ENCODE results near the gene TSPO. TPM values are rescaled to one million over a fixed set of nuclear protein-coding genes. Genes with fewer than 3 reads are reported as not detected.
"Not testable (repeated sequence)": the region's sequence is repeated elsewhere in the genome, so short reads cannot be mapped to it uniquely, and the experiment has no call there.

Gene TSPO
- total RNA-seq, 2 donors from 2014 or later: 76.4 to 110 TPM

DNA sequence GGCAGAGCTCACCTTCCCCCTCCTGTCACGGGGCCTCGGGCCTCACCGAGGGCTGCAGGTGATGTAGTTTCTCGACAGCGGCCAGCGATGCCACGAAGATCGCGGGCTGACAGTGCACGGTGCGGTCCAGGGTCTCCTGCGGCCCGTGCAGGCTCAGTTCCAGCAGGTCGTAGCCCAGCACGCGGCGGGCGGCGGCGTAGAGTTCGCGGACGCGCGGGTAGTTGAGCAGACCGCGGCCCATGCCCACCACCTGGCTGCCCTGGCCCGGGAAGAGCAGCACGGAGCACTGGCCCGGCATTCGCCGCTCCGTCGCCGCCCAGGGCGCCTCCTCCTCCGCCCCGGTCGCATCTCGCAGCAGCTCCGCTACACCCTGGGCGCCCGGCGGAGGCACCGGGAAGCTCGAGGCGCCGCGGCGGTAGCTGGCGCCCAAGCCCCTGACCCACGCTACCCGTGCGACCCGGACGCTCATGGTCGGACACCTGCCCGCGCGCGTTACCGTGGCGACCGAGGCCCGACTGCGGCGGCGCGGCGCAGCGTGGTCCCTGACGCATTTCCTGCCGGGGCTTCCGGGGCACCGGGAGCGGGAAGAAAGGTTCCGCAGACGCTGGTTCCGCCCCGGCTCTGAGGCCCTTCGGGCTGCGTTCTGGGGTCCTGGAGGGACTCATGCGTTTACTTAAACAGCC lies 8.3 kb upstream of the TSPO start, which contains the start of gene MCAT:
MCAT (minus strand) TSS at position 519 of the 683 bp plus-strand sequence; CDS start at position 469, 50 bp downstream.
- no peaks in the 10 kb centered on the region for H3K9me3 Mint-ChIP-seq
- ATAC-seq: peak; percentile 92 to 95
- peak; percentile 86 for DNase-seq (ENCODE audit: low spot score)
- peak within 1 kb of the TSS; percentile 89 for H3K4me3 Mint-ChIP-seq
- peaks cover 5% of the 10 kb centered on the region for H3K36me3 Mint-ChIP-seq
- no peaks in the 10 kb centered on the region for H3K27me3 Mint-ChIP-seq
- H3K27ac Mint-ChIP-seq: peak within 1 kb of the TSS; percentile 87 to 93
- peaks cover 20 to 23% of the 10 kb centered on the region in 2 donors for H3K4me1 Mint-ChIP-seq (ENCODE audit: low read depth in 2 of 2)

- H3K4me3 Mint-ChIP-seq: peak overlapping the region; percentile 63
Observed at GRCh38 chr22:43144949-43145348, 6.4 kb upstream of the TSPO start.

GRCh38 chr22:43145371-43145770 lies 6.0 kb upstream of the TSPO start:
- not testable (repeated sequence) for H3K36me3 Mint-ChIP-seq; DNase-seq (ENCODE audit: low spot score); H3K9me3 Mint-ChIP-seq; H3K27me3 Mint-ChIP-seq; ATAC-seq; H3K4me3 Mint-ChIP-seq
- peaks cover 25 to 27% of the 10 kb centered on the region in 2 donors for H3K4me1 Mint-ChIP-seq (ENCODE audit: low read depth in 2 of 2)
- peak overlapping the region in 1 of 2 donors; percentile 44 for H3K27ac Mint-ChIP-seq

More at GRCh38 chr22:43144949-43145348, 6.4 kb upstream of the TSPO start:
- no peaks in the 10 kb centered on the region for H3K27me3 Mint-ChIP-seq
- no peaks in the 10 kb centered on the region for H3K36me3 Mint-ChIP-seq
- H3K4me1 Mint-ChIP-seq (ENCODE audit: low read depth in 2 of 2): peaks cover 25 to 29% of the 10 kb centered on the region in 2 donors
- peak overlapping the region in 1 of 2 donors; percentile 44 for H3K27ac Mint-ChIP-seq
- ATAC-seq: no peak
- no peaks in the 10 kb centered on the region for H3K9me3 Mint-ChIP-seq
- no peak for DNase-seq (ENCODE audit: low spot score)

- H3K4me1 Mint-ChIP-seq (ENCODE audit: low read depth in 2 of 2): peaks cover 33 to 35% of the 10 kb centered on the region in 2 donors
- H3K4me3 Mint-ChIP-seq; ATAC-seq; H3K9me3 Mint-ChIP-seq; H3K27ac Mint-ChIP-seq; DNase-seq (ENCODE audit: low spot score); H3K27me3 Mint-ChIP-seq; H3K36me3 Mint-ChIP-seq: not testable (repeated sequence)
Observed at GRCh38 chr22:43146332-43146731, 5.0 kb upstream of the TSPO start.

GRCh38 chr22:43147821-43148220 lies 3.5 kb upstream of the TSPO start:
- Mint-ChIP-seq H3K27ac (peak overlapping the region; percentile 60 to 74), H3K9me3 (no peaks in the 10 kb centered on the region), H3K27me3 (no peaks in the 10 kb centered on the region), H3K36me3 (no peaks in the 10 kb centered on the region), H3K4me1 (ENCODE audit: low read depth in 2 of 2) (peaks cover 37% of the 10 kb centered on the region in 2 donors), H3K4me3 (peak overlapping the region; percentile 72)
- no peak for ATAC-seq
- DNase-seq (ENCODE audit: low spot score): no peak

DNA sequence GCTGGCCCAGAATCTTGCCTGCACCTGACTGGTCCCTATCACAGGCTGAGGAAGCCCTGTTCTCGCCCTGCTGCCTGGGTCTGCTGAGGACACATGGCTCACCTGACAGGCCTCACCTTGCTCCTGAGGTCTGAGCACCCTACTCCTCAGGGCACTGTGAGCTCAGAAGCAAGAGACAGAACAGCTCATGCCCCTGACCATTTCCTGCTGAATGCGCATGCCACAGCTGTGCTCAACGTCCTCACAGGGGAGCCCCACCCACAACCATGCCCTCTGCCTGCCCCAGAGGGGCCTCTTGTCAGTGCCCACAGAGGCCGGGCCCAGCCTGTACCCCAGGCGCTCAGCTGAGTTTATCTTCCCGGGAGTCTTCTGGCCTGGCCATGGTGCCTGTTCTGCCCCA lies 2.8 kb upstream of the TSPO start:
- no peaks in the 10 kb centered on the region for H3K36me3 Mint-ChIP-seq
- peaks cover 37 to 38% of the 10 kb centered on the region in 2 donors for H3K4me1 Mint-ChIP-seq (ENCODE audit: low read depth in 2 of 2)
- peak overlapping the region; percentile 31 for H3K4me3 Mint-ChIP-seq
- H3K27me3 Mint-ChIP-seq: no peaks in the 10 kb centered on the region
- DNase-seq (ENCODE audit: low spot score) (no peak), ATAC-seq (peak in 1 of 2 donors; percentile 49)
- H3K9me3 Mint-ChIP-seq: no peaks in the 10 kb centered on the region
- peak overlapping the region; percentile 33 to 70 for H3K27ac Mint-ChIP-seq

DNA sequence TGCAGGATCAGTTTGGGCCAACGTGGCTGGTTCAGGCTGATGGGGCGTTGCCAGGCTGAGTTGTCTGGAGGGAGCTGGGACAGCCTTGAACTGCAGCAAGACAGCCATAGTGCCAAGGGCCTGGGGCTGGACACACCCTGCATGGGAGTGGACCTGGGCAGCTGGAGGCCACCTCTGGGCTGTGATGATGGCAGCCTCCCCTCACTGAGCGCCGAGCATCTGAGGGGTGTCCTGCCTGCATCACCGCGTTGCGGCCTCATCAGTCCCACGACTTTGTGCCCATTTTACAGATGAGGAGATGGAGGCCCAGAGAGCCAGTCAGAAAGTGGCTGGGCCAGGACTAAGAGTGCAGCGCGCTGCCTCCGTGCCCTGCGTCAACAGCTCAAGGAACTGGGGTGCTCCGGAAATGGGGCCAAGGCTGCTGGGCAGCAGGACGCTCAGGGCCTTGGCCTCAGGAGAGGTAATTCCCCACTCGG lies 590 bp upstream of the TSPO start:
- Mint-ChIP-seq H3K36me3 (no peaks in the 10 kb centered on the region), H3K27ac (peak overlapping the region; percentile 85 to 91), H3K27me3 (no peaks in the 10 kb centered on the region), H3K9me3 (no peaks in the 10 kb centered on the region), H3K4me3 (peak overlapping the region; percentile 96), H3K4me1 (ENCODE audit: low read depth in 2 of 2) (peaks cover 32 to 34% of the 10 kb centered on the region in 2 donors)
- ATAC-seq (peak in 1 of 2 donors; percentile 3), DNase-seq (ENCODE audit: low spot score) (no peak)

DNA sequence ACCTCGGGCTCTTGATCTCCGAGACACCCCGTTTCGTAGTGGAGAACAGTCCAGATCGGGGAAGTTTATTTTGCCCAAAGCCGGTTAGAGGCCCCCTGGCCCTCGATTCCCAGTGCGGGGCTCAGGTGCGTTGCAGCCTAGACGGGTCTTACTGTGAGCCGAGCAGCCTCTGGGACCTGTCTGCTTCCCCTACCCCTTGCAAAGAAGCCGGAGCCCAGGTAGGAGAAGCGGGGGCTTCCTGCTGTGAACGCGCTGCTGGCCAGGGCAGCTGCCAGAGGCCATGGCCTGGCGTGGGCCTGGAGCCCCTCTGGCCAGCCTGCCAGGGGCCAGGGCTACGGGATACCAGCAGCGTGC lies 621 bp downstream of the TSPO start:
- ATAC-seq: peak in 1 of 2 donors; percentile 11
- Mint-ChIP-seq H3K27ac (peak overlapping the region; percentile 65 to 66), H3K27me3 (no peaks in the 10 kb centered on the region), H3K4me1 (ENCODE audit: low read depth in 2 of 2) (peaks cover 33 to 37% of the 10 kb centered on the region in 2 donors), H3K36me3 (no peaks in the 10 kb centered on the region), H3K4me3 (peak overlapping the region; percentile 96), H3K9me3 (no peaks in the 10 kb centered on the region)
- DNase-seq (ENCODE audit: low spot score): no peak

DNA sequence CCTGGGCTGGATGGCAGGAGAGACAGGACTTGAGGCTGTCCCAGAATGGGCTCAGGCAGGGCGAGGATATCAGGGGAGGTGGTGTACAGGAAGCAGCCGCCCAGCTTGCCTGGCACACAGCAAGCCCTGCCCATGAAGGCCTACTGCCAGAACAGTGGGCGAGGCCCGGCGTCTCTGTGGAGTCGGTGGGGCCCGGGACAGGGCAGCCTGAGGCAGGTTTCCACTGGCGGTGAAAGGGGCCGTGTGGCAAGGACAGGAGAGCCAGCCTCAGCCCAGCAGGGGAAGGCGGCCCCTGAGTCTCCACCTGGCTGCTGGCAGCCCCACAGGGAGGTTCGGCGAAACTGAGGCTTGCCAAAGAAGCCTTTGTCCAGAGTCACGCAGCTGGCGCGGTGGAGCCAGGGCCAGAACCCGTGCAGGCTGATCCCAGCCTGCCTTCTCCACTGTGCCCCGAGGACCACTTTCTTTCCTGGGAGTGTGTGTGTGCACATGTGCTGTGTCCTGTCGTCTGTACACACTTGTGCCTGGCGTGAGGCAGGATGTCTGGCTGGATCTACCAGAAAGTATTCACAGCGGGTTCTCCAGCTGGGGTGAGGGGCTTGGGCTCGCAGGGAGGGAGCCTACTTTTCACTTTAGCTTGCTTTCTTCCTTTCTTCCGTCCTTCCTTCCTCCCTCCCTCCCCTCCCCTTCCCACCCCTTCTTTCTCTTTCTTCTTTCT lies 1.2 kb downstream of the TSPO start:
- ATAC-seq (peak; percentile 75 to 82), DNase-seq (ENCODE audit: low spot score) (no peak)
- peaks cover 28 to 34% of the 10 kb centered on the region in 2 donors for H3K4me1 Mint-ChIP-seq (ENCODE audit: low read depth in 2 of 2)
- no peaks in the 10 kb centered on the region for H3K9me3 Mint-ChIP-seq
- H3K27ac Mint-ChIP-seq: peak overlapping the region; percentile 65 to 66
- no peaks in the 10 kb centered on the region for H3K36me3 Mint-ChIP-seq
- peak overlapping the region; percentile 96 for H3K4me3 Mint-ChIP-seq
- no peaks in the 10 kb centered on the region for H3K27me3 Mint-ChIP-seq

GRCh38 chr22:43153899-43154298 lies 2.5 kb downstream of the TSPO start:
- Mint-ChIP-seq H3K36me3 (no peaks in the 10 kb centered on the region), H3K9me3 (no peaks in the 10 kb centered on the region), H3K27ac (no peak overlapping the region), H3K4me3 (no peak overlapping the region), H3K4me1 (ENCODE audit: low read depth in 2 of 2) (peaks cover 18 to 27% of the 10 kb centered on the region in 2 donors), H3K27me3 (no peaks in the 10 kb centered on the region)
- DNase-seq (ENCODE audit: low spot score): no peak
- ATAC-seq: no peak

DNA sequence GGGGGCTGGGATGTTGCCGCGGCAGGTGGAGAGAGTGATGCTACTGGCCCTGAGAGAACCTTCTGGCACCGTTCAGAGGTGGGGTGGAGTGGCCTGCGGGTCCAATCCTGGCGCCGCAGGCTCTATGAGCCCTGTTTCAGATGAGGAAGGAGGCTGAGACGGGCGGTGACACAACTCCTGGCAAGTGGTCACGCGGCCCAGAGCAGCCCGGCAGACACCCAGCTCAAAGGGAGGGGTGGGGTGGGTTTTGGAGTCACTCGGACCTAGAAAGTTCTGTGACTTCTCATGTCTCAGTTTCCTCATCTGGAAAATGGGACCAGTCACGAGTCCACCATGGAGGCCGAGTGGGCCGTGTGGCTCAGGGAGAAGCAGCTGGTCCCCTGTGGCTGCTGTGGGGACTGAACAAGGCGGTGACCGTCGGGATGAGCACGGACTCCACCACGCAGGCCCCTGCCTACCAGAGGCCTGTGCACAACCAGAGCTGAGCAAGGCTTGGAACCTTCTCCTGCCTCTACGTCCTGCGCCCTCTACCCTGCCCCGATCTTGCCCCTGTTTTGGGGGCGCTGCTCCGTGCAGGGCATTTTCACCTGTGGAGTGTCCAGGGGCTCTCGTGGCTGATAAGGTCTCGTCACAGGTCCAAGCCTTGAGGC lies 3.7 kb downstream of the TSPO start:
- no peaks in the 10 kb centered on the region for H3K9me3 Mint-ChIP-seq
- no peak for ATAC-seq
- peaks cover 16 to 25% of the 10 kb centered on the region in 2 donors for H3K4me1 Mint-ChIP-seq (ENCODE audit: low read depth in 2 of 2)
- no peak overlapping the region for H3K4me3 Mint-ChIP-seq
- H3K27me3 Mint-ChIP-seq: no peaks in the 10 kb centered on the region
- no peak overlapping the region for H3K27ac Mint-ChIP-seq
- H3K36me3 Mint-ChIP-seq: no peaks in the 10 kb centered on the region
- DNase-seq (ENCODE audit: low spot score): no peak

DNA sequence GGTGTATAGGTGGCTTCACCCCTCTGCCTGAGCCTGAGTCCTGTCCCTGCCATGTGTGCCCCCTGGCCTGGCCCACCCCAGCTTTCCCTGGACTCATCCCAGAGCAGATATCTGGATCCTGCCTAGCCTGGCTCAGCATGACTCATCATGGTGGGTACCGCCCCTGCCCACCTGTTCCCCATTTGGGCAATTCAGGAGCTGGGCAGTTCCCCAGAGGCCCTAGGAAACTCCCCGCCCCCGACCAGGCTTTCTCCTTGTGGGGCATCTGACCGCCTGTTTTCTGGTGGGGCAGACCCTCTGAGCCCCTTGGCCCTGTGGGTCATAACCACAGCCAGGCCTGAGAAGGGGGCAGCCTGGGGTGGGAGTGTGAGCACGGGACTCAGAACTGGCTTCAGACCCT lies 4.4 kb downstream of the TSPO start:
- DNase-seq (ENCODE audit: low spot score): no peak
- Mint-ChIP-seq H3K9me3 (no peaks in the 10 kb centered on the region), H3K4me3 (no peak overlapping the region), H3K36me3 (no peaks in the 10 kb centered on the region), H3K4me1 (ENCODE audit: low read depth in 2 of 2) (peaks cover 10 to 25% of the 10 kb centered on the region in 2 donors), H3K27me3 (no peaks in the 10 kb centered on the region), H3K27ac (no peak overlapping the region)
- no peak for ATAC-seq

DNA sequence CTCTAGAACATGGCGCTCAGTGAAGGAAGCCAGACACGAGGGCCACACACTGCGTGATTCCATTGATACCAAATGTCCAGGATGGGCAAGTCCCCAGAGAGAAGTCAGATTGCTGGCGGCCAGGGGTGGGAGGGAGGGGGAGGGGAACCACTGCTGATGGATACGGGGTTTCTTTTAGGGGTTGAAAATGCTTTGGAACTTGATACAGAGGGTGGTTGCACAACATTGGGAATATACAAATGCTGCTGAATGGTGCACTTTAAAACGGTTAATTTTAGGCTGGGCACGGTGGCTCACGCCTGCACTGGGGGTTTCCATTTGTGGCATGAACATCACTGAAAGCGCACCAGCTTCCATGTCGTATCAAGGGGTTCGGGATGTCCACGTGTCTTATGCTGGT lies 5.1 kb downstream of the TSPO start:
- Mint-ChIP-seq H3K27me3 (no peaks in the 10 kb centered on the region), H3K9me3 (no peaks in the 10 kb centered on the region), H3K36me3 (no peaks in the 10 kb centered on the region), H3K4me1 (ENCODE audit: low read depth in 2 of 2) (peaks cover 6 to 21% of the 10 kb centered on the region in 2 donors), H3K4me3 (no peak overlapping the region), H3K27ac (no peak overlapping the region)
- ATAC-seq (no peak), DNase-seq (ENCODE audit: low spot score) (no peak)

Measured in natural killer cell treated with Interleukin-12 subunit alpha and Interleukin-12 subunit beta and Interleukin-15 and Interleukin-18, amount 100 ng/mL, for 72 hours (primary cell).